GM21529 (cell line): ENCODE data around the gene TBL2.
A peak's percentile ranks its signal among the peaks of the same experiment; 100 is the strongest.
"Not testable (repeated sequence)": the region's sequence is repeated elsewhere in the genome, so short reads cannot be mapped to it uniquely, and the experiment has no call there.

Experiments
- ATAC-seq: cut with Tn5 transposase; IDR thresholded peaks from one replicate; pipeline ENCODE4 v1.9.1; 2021; ENCODE audit not compliant: unreplicated experiment

The TBL2 gene, protein sequence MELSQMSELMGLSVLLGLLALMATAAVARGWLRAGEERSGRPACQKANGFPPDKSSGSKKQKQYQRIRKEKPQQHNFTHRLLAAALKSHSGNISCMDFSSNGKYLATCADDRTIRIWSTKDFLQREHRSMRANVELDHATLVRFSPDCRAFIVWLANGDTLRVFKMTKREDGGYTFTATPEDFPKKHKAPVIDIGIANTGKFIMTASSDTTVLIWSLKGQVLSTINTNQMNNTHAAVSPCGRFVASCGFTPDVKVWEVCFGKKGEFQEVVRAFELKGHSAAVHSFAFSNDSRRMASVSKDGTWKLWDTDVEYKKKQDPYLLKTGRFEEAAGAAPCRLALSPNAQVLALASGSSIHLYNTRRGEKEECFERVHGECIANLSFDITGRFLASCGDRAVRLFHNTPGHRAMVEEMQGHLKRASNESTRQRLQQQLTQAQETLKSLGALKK

DNA sequence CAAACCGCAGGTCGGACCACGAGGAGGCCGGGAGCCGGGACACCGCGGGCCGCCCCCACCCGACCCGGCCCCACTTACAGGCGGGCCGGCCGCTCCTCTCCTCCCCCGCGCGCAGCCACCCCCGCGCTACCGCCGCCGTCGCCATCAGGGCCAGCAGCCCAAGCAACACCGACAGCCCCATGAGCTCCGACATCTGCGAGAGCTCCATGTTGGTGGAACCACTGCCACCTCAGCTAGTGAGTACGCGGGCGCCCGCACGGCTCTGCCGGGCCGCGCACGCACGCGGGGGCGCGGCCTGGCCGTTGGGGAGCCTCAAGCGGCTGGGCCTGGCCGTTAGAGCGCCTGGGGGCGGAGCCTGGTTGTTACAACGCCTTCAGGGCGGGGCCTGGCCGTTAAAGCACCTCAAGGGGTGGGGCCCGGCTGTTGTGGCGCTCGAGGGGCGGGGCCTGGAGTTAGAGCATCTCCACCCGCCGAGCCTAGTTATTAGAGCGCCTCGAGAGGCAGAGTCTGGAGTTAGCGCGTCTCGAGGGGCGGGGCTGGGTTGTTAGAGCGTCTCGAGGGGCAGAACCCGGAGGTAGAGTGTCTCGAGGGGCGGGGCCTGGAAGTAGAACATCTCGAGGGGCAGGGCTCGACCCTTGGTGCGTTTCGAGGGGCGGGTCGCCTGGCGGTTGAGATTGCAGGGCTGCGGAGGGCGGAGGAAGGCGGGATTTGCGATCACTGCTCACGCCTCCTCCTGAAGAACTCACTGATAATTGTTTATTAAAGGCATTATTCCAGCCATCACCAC lies at the start of gene TBL2:
TBL2 (minus strand) TSS at position 238 of the 787 bp plus-strand sequence; CDS start at position 208, 30 bp downstream.
- peak; percentile 85 for ATAC-seq

DNA sequence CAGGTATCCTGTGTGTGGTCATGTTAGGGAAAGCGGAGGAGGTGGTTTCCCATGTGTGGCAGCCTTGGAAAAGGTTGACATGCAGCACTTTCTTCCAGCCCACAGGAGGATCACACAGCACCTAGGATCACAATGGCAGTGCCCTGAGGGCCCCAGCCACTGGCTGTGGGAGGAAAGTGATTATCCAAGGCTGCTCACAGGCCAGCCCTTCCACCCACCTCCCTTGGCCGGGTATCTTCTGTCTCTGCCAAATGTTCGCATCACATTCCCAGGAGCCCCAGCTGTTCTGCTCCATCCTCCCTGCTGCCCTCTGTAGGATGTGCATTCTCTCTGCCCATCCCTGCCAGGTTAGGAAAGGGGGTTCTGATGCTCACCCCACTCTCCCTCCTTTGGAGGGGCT lies 48.4 kb upstream of the TBL2 start:
- no peak for ATAC-seq

DNA sequence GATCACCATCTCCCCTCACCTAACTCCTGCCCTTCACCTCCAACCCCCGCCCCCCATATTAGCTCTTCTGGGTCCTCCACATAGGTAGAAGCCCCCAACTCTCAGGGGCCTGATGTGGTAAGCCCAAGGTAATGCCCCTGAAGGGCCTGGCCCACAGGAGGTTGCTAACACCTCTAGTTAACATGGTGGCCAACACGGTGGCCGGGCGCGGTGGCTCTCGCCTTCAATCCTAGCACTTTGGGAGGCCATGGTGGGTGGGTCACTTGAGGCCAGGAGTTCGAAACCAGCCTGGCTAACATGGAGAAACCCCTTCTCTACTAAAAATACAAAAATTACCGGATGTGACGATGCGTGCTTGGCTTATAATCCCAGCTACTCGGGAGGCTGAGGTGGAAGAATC lies 46.9 kb upstream of the TBL2 start:
- ATAC-seq = no peak

DNA sequence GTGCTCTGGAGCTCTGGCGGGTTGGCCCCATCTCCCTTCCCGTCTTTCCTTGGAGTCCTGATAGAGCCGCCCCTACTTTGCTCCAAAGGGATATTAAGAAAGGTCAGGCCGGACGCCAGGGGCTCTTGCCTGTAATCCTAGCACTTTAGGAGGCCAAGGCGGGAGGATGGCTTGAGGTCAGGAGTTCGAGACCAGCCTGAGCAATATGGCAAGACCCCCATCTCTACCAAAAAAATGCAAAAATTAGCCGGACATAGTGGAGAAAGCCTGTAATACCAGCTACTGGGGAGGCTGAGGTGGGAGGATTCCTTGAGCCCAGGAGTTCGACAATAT lies 46.3 kb upstream of the TBL2 start:
- no peak for ATAC-seq

DNA sequence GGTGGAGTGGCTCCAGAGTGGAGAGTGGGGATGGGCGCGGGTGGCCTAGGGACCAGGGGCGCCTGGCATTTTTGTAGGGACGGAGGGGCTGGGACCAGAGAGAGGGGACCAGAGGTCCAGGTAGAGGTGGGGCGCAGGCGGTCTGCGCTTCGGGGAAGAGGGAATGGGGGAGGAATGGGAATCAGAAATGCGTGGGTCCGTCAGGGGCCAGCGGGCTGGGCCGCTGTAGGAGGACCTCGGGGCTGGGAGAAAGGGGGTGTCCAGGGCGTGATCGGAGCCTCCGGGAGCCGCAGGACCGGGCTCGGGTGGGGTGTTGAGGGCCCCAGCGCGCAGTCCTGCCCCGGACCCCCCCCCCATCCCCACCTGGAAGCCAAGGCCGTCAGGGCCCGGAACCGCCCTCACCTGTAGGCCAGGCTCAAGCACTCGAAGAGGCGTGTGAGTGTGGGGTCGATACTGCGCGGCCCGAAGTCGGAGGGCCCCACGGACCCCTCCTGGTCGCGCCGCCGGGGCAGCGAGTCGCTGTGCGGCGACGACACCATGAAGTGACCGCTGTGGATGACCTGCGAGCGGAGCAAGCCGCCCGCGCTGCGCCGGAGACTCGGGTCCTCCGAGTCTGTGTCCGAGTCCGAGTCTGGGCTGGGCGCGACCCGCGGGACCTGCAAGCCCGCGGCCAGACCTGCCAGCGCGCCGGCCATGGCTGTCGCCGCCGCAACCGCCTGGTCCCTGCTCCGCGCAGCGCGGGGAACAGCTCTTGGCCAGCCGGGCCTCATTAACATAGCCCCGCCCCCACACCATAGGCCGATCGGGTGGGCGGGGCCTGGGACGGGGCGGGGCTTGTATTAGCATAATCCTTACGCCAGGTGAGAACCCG lies 45.7 kb upstream of the TBL2 start, which contains the start of gene MLXIPL:
MLXIPL (minus strand) TSS at position 725 of the 871 bp plus-strand sequence; CDS start at position 695, 30 bp downstream.
- no peak for ATAC-seq

DNA sequence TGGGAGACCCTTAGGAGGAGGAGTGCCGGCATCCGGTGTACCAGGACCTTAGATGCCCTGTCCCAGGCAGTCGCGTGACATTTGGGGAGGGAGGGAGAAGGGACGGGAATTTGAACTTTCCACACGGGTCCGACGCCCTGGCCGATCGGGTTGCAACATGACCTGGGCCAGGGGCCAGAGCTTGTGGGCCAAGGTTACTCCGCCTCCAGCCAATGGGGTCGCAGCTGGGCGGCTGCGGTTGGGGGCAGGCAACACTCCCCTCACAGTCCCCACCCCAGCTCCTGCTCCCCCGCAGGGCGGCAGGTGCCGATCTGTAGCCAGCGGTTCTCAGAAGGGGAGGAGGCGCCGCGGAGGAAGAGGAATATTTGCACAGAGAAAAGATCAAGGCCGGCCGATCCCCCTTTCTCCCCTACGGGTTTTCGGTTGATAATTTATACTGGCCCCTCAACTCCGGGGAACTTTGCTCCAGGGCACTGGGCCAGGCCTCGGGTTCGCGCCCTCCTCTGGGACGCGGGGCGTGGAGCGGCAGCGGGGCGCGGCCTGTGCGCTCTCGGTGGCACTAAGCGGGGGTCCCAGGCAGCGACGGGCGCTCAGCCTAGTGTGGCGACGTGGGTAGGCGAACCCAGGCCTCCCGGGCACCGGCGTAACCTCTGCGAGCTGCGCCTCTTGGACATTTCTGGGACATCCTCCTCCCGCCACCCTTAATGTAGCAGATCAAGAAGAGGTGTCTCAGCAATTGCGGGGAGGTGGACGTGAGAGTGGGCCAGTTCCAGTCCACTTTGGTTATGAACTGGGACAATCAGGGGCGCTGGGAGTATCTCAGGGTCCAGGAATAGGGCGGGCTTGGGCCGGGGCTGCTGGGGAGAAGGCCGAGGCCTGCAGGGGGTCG lies 44.8 kb upstream of the TBL2 start:
- ATAC-seq = no peak

DNA sequence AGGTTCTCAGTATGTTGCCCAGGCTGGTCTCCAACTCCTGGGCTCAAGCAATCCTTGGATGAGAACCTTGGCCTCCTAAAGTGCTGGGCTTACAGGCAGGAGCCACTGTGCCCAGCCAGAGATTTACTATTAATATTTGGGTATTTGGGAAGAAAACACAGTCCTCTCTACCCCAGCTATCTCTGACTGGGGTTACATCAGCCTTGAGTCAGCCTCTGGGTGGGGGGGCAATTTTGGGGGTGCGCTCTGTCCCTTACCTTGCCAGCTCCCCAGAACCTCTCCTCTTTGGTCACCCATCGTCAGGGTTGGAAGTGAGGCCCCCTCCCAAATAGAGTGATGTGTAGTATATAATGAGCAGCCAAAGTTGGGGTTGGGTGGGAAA lies 44.1 kb upstream of the TBL2 start:
- ATAC-seq = no peak

DNA sequence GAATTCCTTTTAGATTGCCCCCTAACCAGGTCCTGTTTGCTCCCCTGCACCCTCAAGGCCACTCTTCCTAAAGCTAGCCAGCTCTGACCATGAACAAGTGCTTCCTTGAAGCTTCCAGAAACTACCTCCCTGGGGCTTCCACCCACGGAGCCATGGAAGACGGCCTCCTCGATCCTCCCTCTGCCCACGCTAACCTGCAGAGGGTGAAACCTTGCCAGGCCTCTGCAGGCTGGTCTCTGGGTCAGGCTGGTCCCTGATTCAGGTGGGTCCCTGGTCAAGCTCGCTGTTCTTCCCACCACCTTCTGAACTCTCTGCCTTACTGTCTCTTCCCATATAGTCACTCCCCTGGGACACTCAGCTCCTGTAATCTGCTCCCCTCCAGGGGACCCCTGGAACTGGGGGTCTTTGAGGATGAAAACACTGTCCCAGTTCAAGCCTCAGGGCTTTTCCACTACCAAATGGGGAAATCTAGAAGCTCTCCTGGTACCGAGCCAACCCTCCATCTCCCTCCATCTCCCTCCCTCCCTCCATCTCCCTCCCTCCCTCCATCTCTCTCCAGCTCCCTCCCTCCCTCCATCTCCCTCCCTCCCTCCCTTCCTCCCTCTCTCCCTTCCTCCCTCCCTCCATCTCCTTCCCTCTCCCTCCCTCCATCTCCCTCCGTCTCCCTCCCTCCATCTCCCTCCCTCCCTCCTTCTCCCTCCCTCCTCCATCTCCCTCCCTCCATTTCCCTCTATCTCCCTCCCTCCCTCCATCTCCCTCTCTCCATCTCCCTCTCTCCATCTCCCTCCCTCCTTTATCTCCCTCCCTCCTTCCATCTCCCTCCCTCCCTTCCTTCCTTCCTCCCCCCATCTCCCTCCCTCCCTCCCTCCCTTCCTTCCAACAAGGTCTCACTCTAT lies 43.0 kb upstream of the TBL2 start:
- ATAC-seq = no peak

DNA sequence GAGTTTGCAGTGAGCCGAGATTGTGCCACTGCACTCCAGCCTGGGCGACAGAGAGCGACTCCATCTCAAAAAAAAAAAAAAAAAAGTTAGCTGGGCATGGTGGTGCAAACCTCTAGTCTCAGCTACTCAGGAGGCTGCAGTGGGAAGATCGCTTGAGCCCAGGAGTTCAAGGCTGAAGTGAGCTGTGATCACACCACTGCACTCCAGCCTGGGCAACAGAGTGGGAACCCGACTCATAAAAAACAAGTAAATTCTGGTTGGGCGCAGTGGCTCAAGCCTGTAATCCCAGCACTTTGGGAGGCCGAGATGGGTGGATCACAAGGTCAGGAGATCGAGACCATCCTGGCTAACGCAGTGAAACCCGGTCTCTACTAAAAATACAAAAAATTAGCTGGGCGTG lies 41.0 kb upstream of the TBL2 start:
- ATAC-seq = not testable (repeated sequence)

DNA sequence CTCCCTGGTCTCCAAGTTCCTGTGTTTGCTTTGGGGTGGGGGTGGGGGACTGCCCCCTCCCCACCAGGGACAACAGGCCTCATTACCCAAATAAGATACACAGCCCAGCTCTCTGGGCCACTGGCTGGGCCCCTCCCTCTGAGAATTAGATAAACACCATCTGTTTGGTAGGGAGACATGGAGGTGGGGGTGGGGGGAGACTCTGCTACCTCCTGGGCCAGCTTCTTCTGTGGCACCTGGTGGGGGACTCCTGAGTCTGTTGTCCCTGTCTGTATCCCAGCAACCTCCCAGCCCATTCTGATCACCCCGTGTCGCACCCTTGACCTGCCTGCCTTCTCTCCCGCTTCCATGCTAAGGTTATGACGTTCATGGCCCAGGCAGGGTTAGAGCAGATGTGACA lies 40.2 kb upstream of the TBL2 start:
- no peak for ATAC-seq

DNA sequence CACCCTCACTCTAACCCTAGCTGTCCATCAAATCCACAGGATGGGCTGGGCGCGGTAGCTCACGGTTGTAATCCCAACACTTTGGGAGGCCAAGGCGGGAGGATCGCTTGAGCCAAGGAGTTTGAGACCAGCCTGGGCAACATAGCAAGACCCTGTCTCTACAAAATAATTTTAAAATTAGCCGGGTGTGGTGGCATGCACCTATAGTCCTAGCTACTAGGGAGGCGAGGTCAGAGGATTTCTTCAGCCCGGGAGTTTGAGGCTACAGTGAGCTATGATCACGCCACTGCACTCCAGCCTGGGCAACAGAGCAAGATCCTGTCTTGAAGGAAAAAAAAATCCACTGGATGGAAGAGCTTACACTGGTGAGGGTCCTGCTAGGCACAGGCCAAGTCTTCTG lies 39.1 kb upstream of the TBL2 start:
- not testable (repeated sequence) for ATAC-seq

DNA sequence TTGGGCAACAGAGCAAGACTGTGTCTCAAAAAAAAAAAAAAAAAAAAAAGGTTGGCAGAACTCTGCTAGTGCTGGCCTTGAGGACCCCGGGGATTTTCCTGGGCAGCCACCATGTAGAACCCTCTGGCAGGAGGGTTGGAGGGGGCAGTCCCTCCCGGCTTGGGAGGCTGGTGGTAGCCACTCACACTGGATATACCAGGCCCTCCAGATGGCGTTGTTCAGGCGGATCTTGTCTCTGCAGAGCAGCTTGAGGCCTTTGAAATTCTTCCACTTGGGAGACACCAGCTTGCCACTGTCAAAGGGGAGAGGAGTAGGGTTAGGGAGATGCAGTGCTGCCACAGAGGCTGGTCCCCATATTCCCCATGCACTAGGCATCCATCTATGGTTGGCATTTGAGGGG lies 37.5 kb upstream of the TBL2 start:
- no peak for ATAC-seq

DNA sequence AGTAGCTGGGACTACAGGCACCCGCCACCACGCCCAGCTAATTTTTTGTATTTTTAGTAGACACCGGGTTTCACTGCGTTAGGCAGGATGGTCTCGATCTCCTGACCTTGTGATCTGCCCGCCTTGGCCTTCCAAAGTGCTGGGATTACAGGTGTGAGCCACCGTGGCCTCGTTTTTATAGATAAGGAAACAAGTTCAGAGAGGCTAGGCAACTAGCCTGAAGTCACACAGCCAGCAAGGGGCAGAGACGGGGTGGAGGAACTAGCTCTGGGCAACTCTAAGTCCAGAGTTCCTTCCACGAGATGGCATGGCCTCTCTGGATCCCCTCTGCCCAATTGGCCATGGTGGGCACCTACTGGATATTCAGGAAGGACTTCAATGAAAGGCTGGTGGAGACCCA lies 36.6 kb upstream of the TBL2 start:
- not testable (repeated sequence) for ATAC-seq

DNA sequence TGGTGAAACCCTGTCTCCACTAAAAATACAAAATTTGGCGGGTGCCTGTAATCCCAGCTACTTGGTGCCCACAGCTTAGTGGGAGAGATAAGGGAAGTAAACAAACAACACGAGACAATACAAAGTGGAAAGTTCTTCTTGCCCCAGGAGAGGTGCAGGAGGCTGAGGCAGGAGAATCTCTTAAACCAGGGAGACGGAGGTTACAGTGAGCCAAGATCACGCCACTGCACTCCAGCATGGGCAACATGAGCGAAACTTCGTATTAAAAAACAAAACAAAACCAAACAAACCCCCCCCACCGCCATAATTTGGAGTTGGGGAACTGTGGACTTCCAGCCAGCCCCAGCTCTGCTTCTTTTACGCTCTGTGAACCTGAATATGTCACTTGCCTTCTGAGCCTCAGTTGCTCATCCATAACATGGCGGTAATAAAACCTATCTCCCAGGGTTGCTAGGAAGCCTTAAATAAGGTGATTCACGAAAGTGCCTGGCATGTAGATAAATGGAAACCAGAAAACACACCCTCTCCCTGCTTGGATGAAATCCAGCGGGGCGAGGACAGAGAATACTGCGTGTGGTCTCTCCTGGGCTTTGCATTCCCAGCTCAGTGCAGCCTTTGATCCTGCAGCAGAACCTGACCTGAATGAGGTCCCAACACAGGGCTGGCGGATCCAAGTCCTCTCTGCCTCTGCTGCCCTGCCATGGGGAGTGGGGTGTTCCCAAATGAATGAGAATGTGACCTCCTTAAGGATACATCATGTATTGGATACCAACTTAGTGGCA lies 35.8 kb upstream of the TBL2 start:
- ATAC-seq = no peak

DNA sequence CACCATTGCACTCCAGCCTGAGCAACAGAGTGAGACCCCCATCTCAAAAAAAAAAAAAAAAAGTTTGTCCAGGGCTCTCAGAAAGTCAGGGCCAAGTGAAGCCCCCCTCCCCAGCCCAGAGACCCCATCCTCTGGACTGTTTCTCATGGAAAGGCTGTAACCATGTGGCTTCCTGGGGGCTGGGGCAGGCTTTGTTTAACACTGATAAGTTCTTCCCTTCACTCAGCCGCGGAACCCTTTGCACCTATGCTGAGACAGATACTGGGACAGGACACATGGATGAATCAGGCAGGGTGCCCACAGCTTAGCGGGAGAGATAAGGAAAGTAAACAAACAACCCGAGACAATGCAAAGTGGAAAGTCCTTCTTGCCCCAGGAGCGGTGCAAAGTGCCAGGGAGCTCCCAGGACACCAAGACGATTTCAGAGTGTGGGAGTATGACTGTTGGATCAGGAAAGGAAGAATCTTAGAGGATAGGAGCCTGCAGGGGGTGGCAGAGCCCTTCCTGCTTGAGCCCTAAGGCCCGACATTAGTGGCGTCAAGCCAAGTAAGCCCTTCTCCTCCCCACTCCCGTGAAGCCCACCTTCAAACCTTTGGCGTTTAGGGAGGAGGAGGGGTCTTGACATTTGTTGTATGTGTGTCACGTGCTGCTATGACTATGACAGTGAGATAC lies 34.4 kb upstream of the TBL2 start:
- ATAC-seq = no peak

DNA sequence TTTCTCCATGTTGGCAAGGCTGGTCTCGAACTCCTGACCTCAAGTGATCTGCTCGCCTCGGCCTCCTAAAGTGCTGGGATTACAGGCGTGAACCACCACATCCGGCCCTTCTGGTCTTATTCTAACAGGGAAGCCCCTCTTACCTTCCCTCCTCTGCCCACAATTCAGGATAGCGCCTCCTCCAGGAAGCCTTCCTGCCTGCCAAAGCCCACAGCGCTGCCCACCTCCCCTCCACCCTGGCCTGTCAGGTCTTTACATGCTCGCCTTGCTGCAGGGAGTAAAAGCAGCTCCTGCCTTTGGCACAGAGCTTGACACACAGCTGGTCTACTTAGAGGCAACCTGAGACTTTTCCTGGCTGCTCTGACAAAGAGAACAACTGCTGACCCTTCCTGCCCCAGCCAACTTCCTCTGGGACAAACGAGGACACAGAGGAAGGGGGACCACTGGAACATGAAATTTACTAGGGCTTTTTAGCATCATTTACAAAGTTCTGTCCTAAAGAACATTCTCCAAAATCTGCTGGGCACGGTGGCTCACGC lies 32.7 kb upstream of the TBL2 start:
- no peak for ATAC-seq

DNA sequence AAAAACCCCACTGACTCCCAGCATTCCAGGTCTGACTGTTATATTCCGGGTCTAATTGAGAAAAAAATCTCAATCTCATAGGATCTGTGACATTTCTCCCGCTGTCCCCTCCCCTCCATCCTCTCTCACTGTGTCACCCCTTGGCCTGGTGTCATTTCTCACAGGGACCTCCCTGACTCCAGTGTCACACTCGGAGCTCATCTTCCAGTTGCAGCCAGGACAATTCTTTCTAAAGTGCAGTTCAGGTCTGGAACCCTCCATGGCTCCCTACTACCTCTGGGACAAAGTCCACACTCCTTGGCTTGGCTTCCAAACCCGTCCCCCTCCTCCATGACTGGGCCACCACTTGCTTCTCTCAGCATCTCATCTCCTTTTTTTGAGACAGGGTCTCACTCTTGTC lies 31.7 kb upstream of the TBL2 start:
- no peak for ATAC-seq

DNA sequence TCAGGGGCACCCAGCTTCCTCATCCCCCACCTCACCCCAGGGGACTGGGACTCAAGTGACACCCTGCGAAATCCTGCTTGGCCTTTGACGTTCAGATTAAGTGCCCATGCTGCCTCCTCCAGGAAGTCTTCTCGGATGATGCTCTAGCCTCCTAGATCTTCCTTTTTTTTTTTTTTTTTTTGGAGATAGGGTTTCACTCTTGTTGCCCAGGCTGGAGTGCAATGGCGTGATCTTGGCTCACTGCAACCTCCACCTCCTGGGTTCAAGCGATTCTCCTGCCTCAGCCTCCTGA lies 29.3 kb upstream of the TBL2 start:
- not testable (repeated sequence) for ATAC-seq
